Omental fat pad (tissue), 4 donors: Measurements from ENCODE around the gene LSP1. TPM values are rescaled to one million over a fixed set of nuclear protein-coding genes. Genes with fewer than 3 reads are reported as not detected.

Experiments
- ATAC-seq: fragments of 150-250 bp; one replicate; pipeline ENCODE4 v1.9.1; 2016; ENCODE audit warnings: mild to moderate bottlenecking, moderate library complexity; ENCODE audit not compliant: low FRiP score
- DNase-seq: peaks from one replicate; pipeline ENCODE4 v3.0.0-alpha.2; 2019; ENCODE audit warnings: low spot score
- CTCF ChIP-seq, 3 donors: fragments of 450-650 bp; IDR thresholded peaks; one replicate each; pipeline ENCODE4 v1.5.1; 2016 to 2017; ENCODE audit warnings: antibody characterized with exemption in 3 of 3, mild to moderate bottlenecking in 3 of 3, moderate library complexity in 2 of 3
- total RNA-seq, 4 donors: library from RNA; depleted of rRNA; stranded (reverse); fragments of >200 nt; gene quantifications; one replicate each; pipeline ENCODE4 v1.1.0, GENCODE V29; 2016

Gene LSP1
- total RNA-seq, 4 donors from 2014 or later: 12.1 to 71.2 (median 49.8) TPM

- DNase-seq (no peak), ATAC-seq (peak; percentile 7)
- TF ChIP-seq CTCF (IDR thresholded peaks at IDR 0.05): no peak
Measured at GRCh38 chr11:1931341-1932104, 78.6 kb downstream of the LSP1 start.

- ATAC-seq (no peak), DNase-seq (no peak)
- no peak for TF ChIP-seq CTCF (IDR thresholded peaks at IDR 0.05)
Measured at GRCh38 chr11:1932105-1932480, 79.2 kb downstream of the LSP1 start.

DNA sequence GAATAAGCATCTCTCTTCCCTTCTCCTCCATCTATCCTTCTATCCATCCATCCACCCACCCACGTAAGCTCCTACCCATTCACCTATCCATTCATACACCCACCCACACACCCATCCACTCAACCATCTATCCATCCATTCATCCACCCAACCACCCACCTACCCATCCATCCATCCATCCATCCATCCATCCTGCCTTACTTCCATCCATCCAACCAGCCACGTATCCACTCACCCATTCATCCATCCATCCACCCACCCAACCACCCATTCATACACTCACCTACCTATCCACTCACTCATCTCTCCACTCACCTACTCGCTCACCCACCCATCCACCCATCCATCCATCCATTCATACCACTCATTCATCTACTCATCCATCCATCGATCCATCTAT is 79.8 kb downstream of the LSP1 start:
- ATAC-seq: no peak
- no peak for TF ChIP-seq CTCF (IDR thresholded peaks at IDR 0.05)
- DNase-seq: no peak

DNA sequence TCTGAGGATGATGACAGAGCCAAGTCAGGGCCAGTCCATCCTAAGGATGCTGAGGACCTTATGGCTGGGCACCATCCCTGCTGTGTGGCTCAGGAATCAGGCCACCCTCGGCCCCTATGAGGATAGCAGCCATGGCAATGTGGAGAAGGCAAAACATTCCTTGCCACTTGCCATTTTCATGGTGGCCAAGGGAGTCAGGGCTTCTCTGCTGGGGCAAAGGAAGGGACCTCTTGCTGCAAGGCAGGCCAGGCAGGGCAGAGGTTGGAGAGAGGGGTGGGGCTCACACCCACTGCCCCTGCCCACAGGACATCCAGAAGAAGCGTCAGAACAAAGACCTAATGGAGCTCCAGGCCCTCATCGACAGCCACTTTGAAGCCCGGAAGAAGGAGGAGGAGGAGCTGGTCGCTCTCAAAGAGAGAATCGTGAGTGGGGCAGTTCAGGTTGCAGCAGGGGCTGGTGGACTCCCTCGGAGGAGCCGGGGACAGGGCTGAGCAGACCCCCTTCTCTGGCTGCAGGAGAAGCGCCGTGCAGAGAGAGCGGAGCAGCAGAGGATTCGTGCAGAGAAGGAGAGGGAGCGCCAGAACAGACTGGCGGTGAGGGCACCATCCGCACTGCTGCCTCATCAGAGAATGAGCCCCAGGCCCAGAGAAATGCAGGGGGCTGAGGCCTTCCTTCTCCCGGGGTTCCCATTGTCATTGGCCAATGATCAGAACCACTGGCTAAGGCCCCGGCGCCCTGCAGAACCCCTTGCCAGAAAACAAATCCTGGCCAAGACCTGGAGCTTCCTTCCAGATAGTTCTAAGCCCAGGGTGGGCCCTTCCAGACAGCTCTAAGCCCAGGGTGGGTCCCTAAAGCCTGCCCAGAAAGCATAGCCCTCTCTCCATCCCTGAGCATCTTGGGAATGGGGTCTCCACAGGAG is 80.8 kb downstream of the LSP1 start:
- no peak for TF ChIP-seq CTCF (IDR thresholded peaks at IDR 0.05)
- no peak for DNase-seq
- no peak for ATAC-seq

DNA sequence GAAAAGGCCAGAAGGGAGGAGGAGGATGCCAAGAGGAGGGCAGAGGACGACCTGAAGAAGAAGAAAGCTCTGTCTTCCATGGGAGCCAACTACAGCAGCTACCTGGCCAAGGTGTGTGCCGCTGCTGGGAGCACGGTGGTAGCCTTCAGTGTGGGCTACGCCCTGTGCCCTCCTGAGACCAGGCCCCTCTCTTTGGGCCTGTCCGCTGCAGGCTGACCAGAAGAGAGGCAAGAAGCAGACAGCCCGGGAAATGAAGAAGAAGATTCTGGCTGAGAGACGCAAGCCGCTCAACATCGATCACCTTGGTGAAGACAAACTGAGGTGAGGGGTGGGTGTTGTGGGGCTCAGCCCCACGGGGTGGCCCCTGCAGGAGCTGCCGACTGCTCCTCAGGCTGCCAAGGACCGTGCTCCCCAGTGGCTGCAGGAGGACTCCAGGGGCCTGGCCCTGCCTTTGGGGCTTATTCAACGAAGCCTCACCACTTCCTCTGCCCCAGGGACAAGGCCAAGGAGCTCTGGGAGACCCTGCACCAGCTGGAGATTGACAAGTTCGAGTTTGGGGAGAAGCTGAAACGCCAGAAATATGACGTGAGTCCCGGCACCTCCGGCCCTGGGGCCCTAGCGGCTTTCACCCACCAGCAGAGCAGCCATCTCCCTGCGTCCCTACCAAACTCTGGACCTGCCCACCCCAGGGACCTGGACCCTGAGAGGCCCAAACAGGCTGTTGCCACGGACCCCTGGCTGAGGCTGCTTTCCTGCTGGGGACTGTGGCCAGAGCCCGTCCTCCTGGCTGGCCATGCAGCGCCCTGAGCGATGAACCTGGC is 81.7 kb downstream of the LSP1 start:
- ATAC-seq (no peak), DNase-seq (no peak)
- no peak for TF ChIP-seq CTCF (IDR thresholded peaks at IDR 0.05)

GRCh38 chr11:1935156-1936071 is 82.5 kb downstream of the LSP1 start:
- DNase-seq: no peak
- TF ChIP-seq CTCF (IDR thresholded peaks at IDR 0.05): no peak

More at GRCh38 chr11:1935156-1936071, 82.5 kb downstream of the LSP1 start:
- no peak for ATAC-seq
